CD4-positive, alpha-beta T cell treated with Interleukin-15 for 4 hours (primary cell): ENCODE measurements around the gene FNDC7.
A peak's percentile ranks its signal among the peaks of the same experiment; 100 is the strongest.
"Not testable (repeated sequence)": the region's sequence is repeated elsewhere in the genome, so short reads cannot be mapped to it uniquely, and the experiment has no call there.

Experiments used
- DNase-seq: peaks from one replicate; pipeline ENCODE4 v3.0.0-alpha.2; 2020; ENCODE audit warnings: low spot score

The FNDC7 gene

GRCh38 chr1:108712606-108713150 lies at the start of gene FNDC7:
FNDC7 (plus strand) TSS chr1:108712908; CDS start chr1:108712934, 26 bp downstream.
- no peak for DNase-seq

GRCh38 chr1:108663074-108663473 lies 49.6 kb upstream of the FNDC7 start:
- DNase-seq, result no peak

- no peak for DNase-seq
Measured at GRCh38 chr1:108664481-108664880, 48.2 kb upstream of the FNDC7 start.

GRCh38 chr1:108665067-108665466 lies 47.6 kb upstream of the FNDC7 start:
- DNase-seq, result no peak

- no peak for DNase-seq
Measured at GRCh38 chr1:108665771-108666170, 46.9 kb upstream of the FNDC7 start.

GRCh38 chr1:108667422-108667821 lies 45.3 kb upstream of the FNDC7 start:
- not testable (repeated sequence) for DNase-seq

GRCh38 chr1:108668777-108669176 lies 43.9 kb upstream of the FNDC7 start:
- DNase-seq, result no peak

GRCh38 chr1:108669679-108670078 lies 43.0 kb upstream of the FNDC7 start:
- no peak for DNase-seq

GRCh38 chr1:108670131-108670773 lies 42.5 kb upstream of the FNDC7 start:
- no peak for DNase-seq

- no peak for DNase-seq
Measured at GRCh38 chr1:108671143-108671542, 41.6 kb upstream of the FNDC7 start.

GRCh38 chr1:108678706-108679105 lies 34.0 kb upstream of the FNDC7 start:
- no peak for DNase-seq

- no peak for DNase-seq
Measured at GRCh38 chr1:108679586-108680213, 33.0 kb upstream of the FNDC7 start.

GRCh38 chr1:108681701-108682100 lies 31.0 kb upstream of the FNDC7 start:
- not testable (repeated sequence) for DNase-seq

GRCh38 chr1:108685529-108685928 lies 27.2 kb upstream of the FNDC7 start:
- DNase-seq, result no peak

GRCh38 chr1:108686614-108687313 lies 25.9 kb upstream of the FNDC7 start:
- DNase-seq, result no peak

GRCh38 chr1:108691128-108691941 lies 21.4 kb upstream of the FNDC7 start:
- DNase-seq, result no peak

- DNase-seq, result peak; percentile 90
Measured at GRCh38 chr1:108691942-108692723, 20.6 kb upstream of the FNDC7 start, which contains the start of gene PRPF38B. PRPF38B (plus strand) TSS chr1:108692310; CDS start chr1:108692592, 282 bp downstream.

- peak; percentile 82 for DNase-seq
Measured at GRCh38 chr1:108692724-108693655, 19.7 kb upstream of the FNDC7 start.

- DNase-seq, result no peak
Measured at GRCh38 chr1:108695535-108695934, 17.2 kb upstream of the FNDC7 start.
